NCI-H460 (cell line): Measurements from ENCODE around the gene CCDC92B. TPM values are rescaled to one million over a fixed set of nuclear protein-coding genes. Genes with fewer than 3 reads are reported as not detected.
"Not testable (repeated sequence)": the region's sequence is repeated elsewhere in the genome, so short reads cannot be mapped to it uniquely, and the experiment has no call there.

ENCODE experiments used
- DNase-seq: peaks from one replicate; pipeline ENCODE4 v3.0.0-alpha.2; 2016; ENCODE audit warnings: low read depth; ENCODE audit errors: extremely low read depth
- small RNA-seq, 2 experiments: library from RNA; depleted of rRNA; stranded (forward); fragments of <200 nt; gene quantifications; one replicate each; pipeline ENCODE3, GENCODE V24; 2014
- total RNA-seq: library from RNA; depleted of rRNA; stranded (reverse); fragments of >200 nt; shearing (Covaris generic); gene quantifications from 2 replicates; pipeline ENCODE4 v1.2.3, GENCODE V29; 2014; rRNA removed

Gene CCDC92B
- total RNA-seq, 1 experiment from 2014 or later: not detected

- DNase-seq: no peak
Measured at GRCh38 chr17:2691069-2691871, 58.2 kb downstream of the CCDC92B start.

- DNase-seq: no peak
Measured at GRCh38 chr17:2690165-2691068, 59.0 kb downstream of the CCDC92B start.

GRCh38 chr17:2689411-2690164 lies 59.9 kb downstream of the CCDC92B start:
- DNase-seq: no peak

- no peak for DNase-seq
Measured at GRCh38 chr17:2688351-2689342, 60.8 kb downstream of the CCDC92B start.

- DNase-seq: no peak
Measured at GRCh38 chr17:2687074-2687418, 62.4 kb downstream of the CCDC92B start.

GRCh38 chr17:2685696-2686095 lies 63.8 kb downstream of the CCDC92B start:
- DNase-seq: no peak

- no peak for DNase-seq
Measured at GRCh38 chr17:2684549-2684948, 64.9 kb downstream of the CCDC92B start.

- no peak for DNase-seq
Measured at GRCh38 chr17:2683912-2684311, 65.5 kb downstream of the CCDC92B start.

- DNase-seq: no peak
Measured at GRCh38 chr17:2682176-2682938, 67.1 kb downstream of the CCDC92B start.

- no peak for DNase-seq
Measured at GRCh38 chr17:2681650-2682049, 67.8 kb downstream of the CCDC92B start.

GRCh38 chr17:2680961-2681360 lies 68.5 kb downstream of the CCDC92B start:
- DNase-seq: no peak

- not testable (repeated sequence) for DNase-seq
Measured at GRCh38 chr17:2679247-2679646, 70.2 kb downstream of the CCDC92B start.

Small RNAs within 50 kb of the gene (small RNA-seq; reads per million reads assigned to genes)
- gene MIR1253 (0 reads per million in 2 experiments), gene MIR6776 (0 reads per million in 2 experiments), gene RN7SL608P (0.04 to 0.47 reads per million in 2 experiments), gene hsa-mir-1253 (0 reads per million in 2 experiments)

Other genes starting within 250 kb of the CCDC92B start
- gene METTL16, start 237.8 kb downstream of the CCDC92B start, total RNA-seq: 30.3 and 33.2 TPM in 2 replicates
- 76.7 and 88.3 TPM in 2 replicates for gene PAFAH1B1, start 156.0 kb downstream of the CCDC92B start, total RNA-seq
- gene CLUH, start 37.9 kb downstream of the CCDC92B start, total RNA-seq: 48.6 and 58.2 TPM in 2 replicates
- gene RAP1GAP2, start 46.8 kb upstream of the CCDC92B start, total RNA-seq: 13.6 and 14.2 TPM in 2 replicates